ENCODE data around the gene RTL5. TPM values are rescaled to one million over a fixed set of nuclear protein-coding genes. Genes with fewer than 3 reads are reported as not detected.

The RTL5 gene
- total RNA-seq, 1 experiment from 2014 or later = 8.4 TPM

DNA sequence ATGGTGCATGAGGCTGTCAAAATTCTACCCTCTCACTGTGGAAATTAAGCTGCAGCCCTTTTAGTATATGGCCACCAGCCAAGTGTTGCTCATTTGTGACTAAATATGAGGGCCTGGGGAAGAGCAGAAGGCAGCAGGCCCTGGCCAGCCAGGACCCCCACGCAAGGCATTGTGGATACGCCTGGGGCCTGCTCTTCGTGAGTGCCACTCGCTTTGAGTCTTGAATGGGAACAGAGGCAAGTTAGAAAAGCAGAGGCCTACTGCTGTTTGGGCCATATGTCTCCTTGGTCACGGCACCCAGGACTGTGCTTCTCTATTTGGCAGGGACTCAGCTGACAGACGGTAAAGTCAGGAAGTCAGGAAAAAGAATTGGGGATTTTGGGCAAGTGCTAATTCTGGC is 10.9 kb downstream of the RTL5 start:
- Histone ChIP-seq H3K27me3 (replicated peaks; ENCODE audit: insufficient read depth, low read depth, low read length, poor library complexity) (no peaks in the 10 kb centered on the region), H3K4me3 (ENCODE audit: low read depth, low read length, poor library complexity, severe bottlenecking) (no peak overlapping the region), H3K36me3 (ENCODE audit: insufficient read depth, low read length, poor library complexity, severe bottlenecking) (no peaks in the 10 kb centered on the region), H3K27ac (ENCODE audit: low read depth, low read length, poor library complexity, severe bottlenecking) (no peak overlapping the region), H3K9me3 (ENCODE audit: low read depth, low read length, poor library complexity, severe bottlenecking) (no peaks in the 10 kb centered on the region), H3K4me1 (ENCODE audit: insufficient read depth, low read length, poor library complexity, severe bottlenecking) (peaks cover 38% of the 10 kb centered on the region)
- POLR2A ChIA-PET (ENCODE audit: low non-redundant PET) = no interaction called here
- DNase-seq (ENCODE audit: low spot score) = no peak
- CTCF ChIA-PET = no interaction called here
- TF ChIP-seq, protein P1, sequence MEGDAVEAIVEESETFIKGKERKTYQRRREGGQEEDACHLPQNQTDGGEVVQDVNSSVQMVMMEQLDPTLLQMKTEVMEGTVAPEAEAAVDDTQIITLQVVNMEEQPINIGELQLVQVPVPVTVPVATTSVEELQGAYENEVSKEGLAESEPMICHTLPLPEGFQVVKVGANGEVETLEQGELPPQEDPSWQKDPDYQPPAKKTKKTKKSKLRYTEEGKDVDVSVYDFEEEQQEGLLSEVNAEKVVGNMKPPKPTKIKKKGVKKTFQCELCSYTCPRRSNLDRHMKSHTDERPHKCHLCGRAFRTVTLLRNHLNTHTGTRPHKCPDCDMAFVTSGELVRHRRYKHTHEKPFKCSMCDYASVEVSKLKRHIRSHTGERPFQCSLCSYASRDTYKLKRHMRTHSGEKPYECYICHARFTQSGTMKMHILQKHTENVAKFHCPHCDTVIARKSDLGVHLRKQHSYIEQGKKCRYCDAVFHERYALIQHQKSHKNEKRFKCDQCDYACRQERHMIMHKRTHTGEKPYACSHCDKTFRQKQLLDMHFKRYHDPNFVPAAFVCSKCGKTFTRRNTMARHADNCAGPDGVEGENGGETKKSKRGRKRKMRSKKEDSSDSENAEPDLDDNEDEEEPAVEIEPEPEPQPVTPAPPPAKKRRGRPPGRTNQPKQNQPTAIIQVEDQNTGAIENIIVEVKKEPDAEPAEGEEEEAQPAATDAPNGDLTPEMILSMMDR (conservative IDR thresholded peaks at IDR 0.05; ENCODE audit: low read depth, low read length) = no peak
- no peak for TF ChIP-seq EZH2 (IDR thresholded peaks at IDR 0.05; ENCODE audit: borderline replicate concordance, low read depth, low read length, poor library complexity, severe bottlenecking)
- intact Hi-C loops (cut with micrococcal nuclease; ENCODE audit: unreplicated experiment) = no loop called here
- BruUV-seq (replicated peaks) = no TSS peak

DNA sequence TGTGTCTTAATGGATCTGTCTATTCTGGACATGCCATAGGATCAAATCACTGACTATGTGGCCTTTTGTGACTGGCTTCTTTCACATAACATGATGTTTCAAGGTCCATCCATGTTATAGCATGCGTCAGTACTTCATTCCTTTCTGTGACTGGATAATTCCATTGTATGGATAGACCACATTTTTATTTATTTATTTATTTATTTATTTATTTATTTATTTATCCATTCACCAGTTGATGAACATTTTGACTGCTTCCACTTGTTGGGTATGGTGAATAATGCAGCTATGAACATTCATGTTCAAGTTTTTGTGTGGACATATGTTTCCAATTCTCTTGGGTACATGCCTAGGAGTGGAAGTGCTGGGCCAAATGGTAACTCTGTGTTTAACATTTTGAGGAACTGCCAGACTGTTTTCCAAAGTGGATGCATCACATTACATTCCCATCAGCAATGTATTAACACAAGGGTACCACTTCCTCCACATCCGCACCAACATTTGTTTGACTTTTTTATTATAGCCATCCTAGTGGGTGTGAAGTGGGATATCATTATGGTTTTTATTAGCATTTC is 14.0 kb downstream of the RTL5 start:
- BruUV-seq (replicated peaks) = no TSS peak
- ChIA-PET POLR2A (ENCODE audit: low non-redundant PET) (no interaction called here), CTCF (no interaction called here)
- no peak overlapping the region for H3K4me3 ChIP-seq (ENCODE audit: low read depth, low read length, poor library complexity, severe bottlenecking)
- no peaks in the 10 kb centered on the region for H3K9me3 ChIP-seq (ENCODE audit: low read depth, low read length, poor library complexity, severe bottlenecking)
- H3K27me3 ChIP-seq (replicated peaks; ENCODE audit: insufficient read depth, low read depth, low read length, poor library complexity) = no peaks in the 10 kb centered on the region
- DNase-seq (ENCODE audit: low spot score) = no peak
- H3K36me3 ChIP-seq (ENCODE audit: insufficient read depth, low read length, poor library complexity, severe bottlenecking) = no peaks in the 10 kb centered on the region
- peaks cover 39% of the 10 kb centered on the region for H3K4me1 ChIP-seq (ENCODE audit: insufficient read depth, low read length, poor library complexity, severe bottlenecking)
- no peak overlapping the region for H3K27ac ChIP-seq (ENCODE audit: low read depth, low read length, poor library complexity, severe bottlenecking)
- TF ChIP-seq, protein P1 (conservative IDR thresholded peaks at IDR 0.05; ENCODE audit: low read depth, low read length) = no peak
- no peak for TF ChIP-seq EZH2 (IDR thresholded peaks at IDR 0.05; ENCODE audit: borderline replicate concordance, low read depth, low read length, poor library complexity, severe bottlenecking)
- intact Hi-C loops (cut with micrococcal nuclease; ENCODE audit: unreplicated experiment) = no loop called here

DNA sequence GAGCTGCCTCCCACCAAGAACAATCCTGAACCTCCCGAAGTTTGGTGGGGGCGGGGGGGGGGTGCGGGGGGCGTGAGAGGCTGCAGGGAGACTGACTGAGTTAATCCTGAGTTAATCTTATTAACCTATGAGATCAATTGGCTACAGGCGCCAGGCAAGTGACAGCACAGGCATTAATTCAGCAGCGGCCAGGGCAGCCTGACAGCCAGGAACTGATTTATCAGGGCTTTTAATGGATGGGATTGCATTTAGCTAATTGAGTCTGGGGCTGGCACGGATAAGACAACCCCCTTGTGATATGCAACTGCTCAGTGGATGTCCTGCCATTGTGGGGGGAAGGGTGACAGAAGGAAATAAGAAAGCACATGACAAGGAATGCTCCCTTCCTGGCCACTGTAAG is 16.3 kb downstream of the RTL5 start:
- POLR2A ChIA-PET (ENCODE audit: low non-redundant PET) = no interaction called here
- CTCF ChIA-PET = no interaction called here
- Histone ChIP-seq H3K27ac (ENCODE audit: low read depth, low read length, poor library complexity, severe bottlenecking) (no peak overlapping the region), H3K27me3 (replicated peaks; ENCODE audit: insufficient read depth, low read depth, low read length, poor library complexity) (no peaks in the 10 kb centered on the region), H3K4me3 (ENCODE audit: low read depth, low read length, poor library complexity, severe bottlenecking) (no peak overlapping the region), H3K36me3 (ENCODE audit: insufficient read depth, low read length, poor library complexity, severe bottlenecking) (no peaks in the 10 kb centered on the region), H3K9me3 (ENCODE audit: low read depth, low read length, poor library complexity, severe bottlenecking) (no peaks in the 10 kb centered on the region), H3K4me1 (ENCODE audit: insufficient read depth, low read length, poor library complexity, severe bottlenecking) (peaks cover 28% of the 10 kb centered on the region)
- no peak for TF ChIP-seq EZH2 (IDR thresholded peaks at IDR 0.05; ENCODE audit: borderline replicate concordance, low read depth, low read length, poor library complexity, severe bottlenecking)
- TF ChIP-seq, protein P1 (conservative IDR thresholded peaks at IDR 0.05; ENCODE audit: low read depth, low read length) = no peak
- no TSS peak for BruUV-seq (replicated peaks)
- DNase-seq (ENCODE audit: low spot score) = peak; percentile 43
- intact Hi-C loops (cut with micrococcal nuclease; ENCODE audit: unreplicated experiment) = no loop called here

Data from A673 (cell line).